Activated T-cell treated with anti-CD3 and anti-CD28 coated beads, Interleukin-2, amount 50 U/mL, for 4 hours (primary cell): ENCODE results near the gene PDGFD. TPM values are rescaled to one million over a fixed set of nuclear protein-coding genes. Genes with fewer than 3 reads are reported as not detected.

ENCODE experiments used
- ATAC-seq, 2 donors: fragments of 200-7000 bp; cut with Tn5 transposase; one replicate each; pipeline ENCODE4 v1.10.0; 2021
- DNase-seq: peaks from one replicate; pipeline ENCODE4 v3.0.0-alpha.2; 2020
- H3K27me3 Mint-ChIP-seq: one replicate; pipeline ENCODE4 v1.8.0; 2021; ENCODE audit warnings: low read depth, mixed read lengths
- H3K36me3 Mint-ChIP-seq: one replicate; pipeline ENCODE4 v1.8.0; 2022; ENCODE audit warnings: mixed read lengths; ENCODE audit not compliant: insufficient read depth
- H3K4me1 Mint-ChIP-seq: one replicate; pipeline ENCODE4 v1.8.0; 2021; ENCODE audit warnings: low read depth, mixed read lengths
- H3K4me3 Mint-ChIP-seq: one replicate; pipeline ENCODE4 v1.8.0; 2021; ENCODE audit warnings: mild to moderate bottlenecking, moderate library complexity, mixed read lengths
- H3K9me3 Mint-ChIP-seq: one replicate; pipeline ENCODE4 v1.8.0; 2021; ENCODE audit warnings: mixed read lengths
- total RNA-seq, 3 donors: library from RNA; stranded (reverse); gene quantifications; one replicate each; pipeline ENCODE4 v1.2.1, GENCODE V29; 2021

The PDGFD gene
- total RNA-seq, 3 donors from 2014 or later: 0.05 to 0.16 (median 0.10) TPM

GRCh38 chr11:103893371-103893770 is 270.6 kb downstream of the PDGFD start:
- Mint-ChIP-seq H3K9me3 (peaks cover 18% of the 10 kb centered on the region), H3K36me3 (no peaks in the 10 kb centered on the region), H3K27me3 (no peaks in the 10 kb centered on the region), H3K4me1 (no peaks in the 10 kb centered on the region), H3K4me3 (no peak overlapping the region)
- DNase-seq (no peak), ATAC-seq (no peak)

DNA sequence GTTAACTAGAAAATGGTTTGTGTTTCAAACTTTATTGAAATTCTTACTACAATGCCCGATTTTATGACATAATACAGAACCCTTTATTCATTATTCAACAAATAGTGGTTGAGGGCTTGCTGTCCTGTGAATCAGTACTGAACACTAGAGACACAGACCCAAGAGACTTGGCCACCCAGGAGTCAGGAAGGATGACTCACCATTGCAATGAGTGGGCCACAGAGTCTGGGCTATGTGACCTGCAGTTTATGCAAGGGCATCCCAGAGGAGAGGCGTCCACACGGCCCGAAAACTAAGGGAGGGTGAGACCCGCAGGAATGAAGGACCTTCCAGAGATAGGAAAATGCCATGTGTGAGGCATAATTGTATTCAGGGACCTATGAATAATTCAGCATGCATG is 271.3 kb downstream of the PDGFD start:
- Mint-ChIP-seq H3K27me3 (no peaks in the 10 kb centered on the region), H3K4me3 (no peak overlapping the region), H3K9me3 (peaks cover 18% of the 10 kb centered on the region), H3K4me1 (no peaks in the 10 kb centered on the region), H3K36me3 (no peaks in the 10 kb centered on the region)
- DNase-seq: no peak
- ATAC-seq: no peak

DNA sequence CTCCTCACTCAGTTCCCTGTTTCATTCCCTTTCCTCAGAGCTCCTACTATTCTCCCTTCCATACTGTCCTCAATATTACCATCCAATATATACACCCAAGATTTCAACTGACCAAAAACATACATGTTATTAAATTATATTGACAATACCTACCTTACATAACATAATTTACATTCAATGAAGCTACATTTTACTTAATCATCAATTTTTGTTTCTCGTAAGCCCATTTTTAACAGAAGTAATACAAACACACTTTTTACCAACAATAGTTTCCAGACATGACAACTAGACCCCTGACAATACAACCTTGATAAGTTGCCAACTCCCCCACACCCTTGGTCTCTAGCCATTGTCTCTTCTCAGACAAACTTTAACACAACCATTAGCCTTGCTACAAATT is 273.3 kb downstream of the PDGFD start:
- no peaks in the 10 kb centered on the region for H3K4me1 Mint-ChIP-seq
- no peaks in the 10 kb centered on the region for H3K27me3 Mint-ChIP-seq
- H3K36me3 Mint-ChIP-seq: no peaks in the 10 kb centered on the region
- ATAC-seq: no peak
- peaks cover 18% of the 10 kb centered on the region for H3K9me3 Mint-ChIP-seq
- H3K4me3 Mint-ChIP-seq: no peak overlapping the region
- no peak for DNase-seq

GRCh38 chr11:103889679-103890078 is 274.3 kb downstream of the PDGFD start:
- Mint-ChIP-seq H3K9me3 (peaks cover 18% of the 10 kb centered on the region), H3K4me3 (no peak overlapping the region), H3K36me3 (no peaks in the 10 kb centered on the region), H3K27me3 (no peaks in the 10 kb centered on the region), H3K4me1 (no peaks in the 10 kb centered on the region)
- DNase-seq (no peak), ATAC-seq (no peak)

DNA sequence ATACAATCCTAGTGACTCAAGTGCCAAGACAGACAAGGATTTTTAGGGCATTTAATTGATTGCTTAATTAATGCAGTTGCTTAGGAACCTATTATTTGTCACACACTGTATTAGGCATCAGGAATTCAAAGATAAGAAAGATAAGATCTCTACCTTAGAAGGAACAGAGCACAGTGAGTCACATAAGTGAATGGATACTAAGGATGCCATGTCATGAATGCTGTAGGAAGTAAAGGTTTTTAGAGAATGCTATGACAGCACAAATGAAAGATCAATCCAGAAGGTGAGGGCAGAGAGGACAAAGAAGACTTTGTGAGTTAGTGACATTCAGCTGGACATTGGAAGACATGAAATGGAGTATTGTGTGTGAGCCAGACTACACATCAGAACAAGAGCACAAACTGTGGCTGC is 275.4 kb downstream of the PDGFD start:
- Mint-ChIP-seq H3K27me3 (no peaks in the 10 kb centered on the region), H3K9me3 (peaks cover 18% of the 10 kb centered on the region), H3K36me3 (no peaks in the 10 kb centered on the region), H3K4me1 (no peaks in the 10 kb centered on the region), H3K4me3 (no peak overlapping the region)
- no peak for DNase-seq
- ATAC-seq: no peak

DNA sequence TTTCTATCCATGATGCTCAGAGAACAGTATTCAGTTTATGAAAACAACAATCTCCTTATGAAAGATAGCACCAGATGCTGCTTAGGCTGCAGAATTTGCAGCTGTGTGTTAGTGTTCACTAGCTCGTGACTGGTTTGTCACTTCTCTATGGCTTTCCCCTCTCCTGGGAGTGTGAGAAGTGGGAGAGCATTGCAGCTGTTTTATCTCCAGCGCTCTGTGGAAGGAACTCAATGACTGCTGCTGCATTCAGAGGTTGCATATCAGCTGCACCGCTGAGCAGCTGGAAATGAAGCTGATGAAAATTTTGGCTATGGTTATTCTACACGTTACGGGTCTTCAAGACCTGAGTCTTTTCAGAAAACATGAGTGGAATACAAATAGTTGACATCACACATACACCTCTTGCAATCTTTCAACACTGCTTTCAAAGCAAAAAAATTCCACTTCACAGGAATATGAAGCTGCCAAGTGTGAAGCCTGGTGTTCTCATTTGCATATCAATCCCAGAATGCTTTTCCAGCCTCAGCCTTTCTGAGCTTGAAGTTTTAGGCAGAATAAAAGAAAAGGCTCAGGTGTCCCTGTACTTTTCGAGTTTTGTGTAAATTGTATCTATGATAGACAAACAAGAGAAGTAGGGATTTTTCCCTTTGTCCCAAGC is 276.8 kb downstream of the PDGFD start:
- no peaks in the 10 kb centered on the region for H3K36me3 Mint-ChIP-seq
- H3K9me3 Mint-ChIP-seq: peaks cover 14% of the 10 kb centered on the region
- no peaks in the 10 kb centered on the region for H3K4me1 Mint-ChIP-seq
- ATAC-seq (no peak), DNase-seq (no peak)
- no peaks in the 10 kb centered on the region for H3K27me3 Mint-ChIP-seq
- H3K4me3 Mint-ChIP-seq: no peak overlapping the region

DNA sequence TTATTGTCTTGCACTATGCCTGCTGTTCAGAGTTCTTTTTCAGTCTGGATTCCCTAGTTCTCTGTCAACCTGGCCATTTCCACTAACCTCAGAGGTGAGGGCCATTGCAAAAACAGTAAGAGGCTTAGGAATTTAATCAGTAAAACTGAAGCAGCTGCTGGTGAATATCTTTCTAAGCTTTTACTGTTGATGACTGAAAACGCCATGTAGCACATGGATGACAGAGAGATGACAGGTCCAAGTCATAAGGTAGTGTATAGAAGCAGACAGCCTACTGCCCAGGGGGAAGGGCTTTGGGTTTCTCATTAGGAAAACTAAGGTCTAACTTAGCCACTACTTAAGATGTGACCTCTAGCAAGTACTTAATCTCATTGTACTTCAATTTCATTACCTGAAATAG is 280.1 kb downstream of the PDGFD start:
- H3K4me3 Mint-ChIP-seq: no peak overlapping the region
- no peaks in the 10 kb centered on the region for H3K4me1 Mint-ChIP-seq
- no peaks in the 10 kb centered on the region for H3K9me3 Mint-ChIP-seq
- DNase-seq (no peak), ATAC-seq (no peak)
- H3K36me3 Mint-ChIP-seq: no peaks in the 10 kb centered on the region
- H3K27me3 Mint-ChIP-seq: no peaks in the 10 kb centered on the region

GRCh38 chr11:103883291-103883690 is 280.7 kb downstream of the PDGFD start:
- H3K36me3 Mint-ChIP-seq: no peaks in the 10 kb centered on the region
- H3K4me3 Mint-ChIP-seq: no peak overlapping the region
- H3K27me3 Mint-ChIP-seq: no peaks in the 10 kb centered on the region
- ATAC-seq (no peak), DNase-seq (no peak)
- H3K4me1 Mint-ChIP-seq: no peaks in the 10 kb centered on the region
- no peaks in the 10 kb centered on the region for H3K9me3 Mint-ChIP-seq

DNA sequence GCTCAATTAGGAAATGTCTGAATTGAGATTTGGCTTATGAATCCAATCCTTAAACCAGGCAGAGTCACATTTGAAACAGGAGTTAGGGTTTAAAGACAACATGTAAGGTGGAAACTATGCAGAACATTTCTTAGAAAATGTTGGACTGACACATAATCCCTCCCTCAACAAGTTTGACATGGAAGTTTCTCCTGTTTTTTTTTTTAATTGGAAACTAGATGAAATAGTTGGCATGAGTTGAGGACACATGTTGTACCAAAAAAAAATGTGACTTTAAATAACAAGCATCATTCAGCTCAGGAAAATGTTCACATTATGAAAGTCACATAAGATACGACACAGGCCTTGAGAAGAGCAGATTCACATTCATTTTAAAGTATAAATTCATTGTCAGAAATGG is 282.4 kb downstream of the PDGFD start:
- no peak for ATAC-seq
- Mint-ChIP-seq H3K9me3 (no peaks in the 10 kb centered on the region), H3K4me1 (no peaks in the 10 kb centered on the region), H3K27me3 (no peaks in the 10 kb centered on the region), H3K36me3 (no peaks in the 10 kb centered on the region), H3K4me3 (no peak overlapping the region)
- no peak for DNase-seq

DNA sequence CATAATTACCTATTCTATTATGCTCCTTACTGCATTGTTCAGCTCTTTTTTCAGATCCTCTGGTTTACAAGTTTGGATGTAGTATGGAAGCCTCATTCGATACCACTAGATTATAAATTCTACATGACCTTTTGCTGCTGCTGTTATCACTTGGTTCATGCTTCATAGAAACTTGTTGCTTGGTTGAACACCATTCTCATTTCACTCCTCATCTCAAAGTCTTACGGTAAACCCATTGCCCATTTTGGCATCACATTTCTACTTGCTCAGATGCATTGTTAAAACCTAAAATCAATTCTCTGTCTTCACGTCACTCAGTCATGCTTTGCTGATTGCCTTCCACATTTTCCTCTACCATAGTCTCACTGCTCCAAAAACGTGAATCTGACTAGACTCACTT is 283.0 kb downstream of the PDGFD start:
- Mint-ChIP-seq H3K4me3 (no peak overlapping the region), H3K36me3 (no peaks in the 10 kb centered on the region), H3K4me1 (no peaks in the 10 kb centered on the region), H3K9me3 (no peaks in the 10 kb centered on the region), H3K27me3 (no peaks in the 10 kb centered on the region)
- DNase-seq: no peak
- no peak for ATAC-seq

GRCh38 chr11:103878646-103879045 is 285.3 kb downstream of the PDGFD start:
- no peaks in the 10 kb centered on the region for H3K36me3 Mint-ChIP-seq
- H3K27me3 Mint-ChIP-seq: no peaks in the 10 kb centered on the region
- H3K4me3 Mint-ChIP-seq: no peak overlapping the region
- H3K4me1 Mint-ChIP-seq: no peaks in the 10 kb centered on the region
- DNase-seq (no peak), ATAC-seq (no peak)
- H3K9me3 Mint-ChIP-seq: no peaks in the 10 kb centered on the region

- Mint-ChIP-seq H3K4me3 (no peak overlapping the region), H3K4me1 (no peaks in the 10 kb centered on the region)
Observed at GRCh38 chr11:103877221-103877620, 286.7 kb downstream of the PDGFD start.

DNA sequence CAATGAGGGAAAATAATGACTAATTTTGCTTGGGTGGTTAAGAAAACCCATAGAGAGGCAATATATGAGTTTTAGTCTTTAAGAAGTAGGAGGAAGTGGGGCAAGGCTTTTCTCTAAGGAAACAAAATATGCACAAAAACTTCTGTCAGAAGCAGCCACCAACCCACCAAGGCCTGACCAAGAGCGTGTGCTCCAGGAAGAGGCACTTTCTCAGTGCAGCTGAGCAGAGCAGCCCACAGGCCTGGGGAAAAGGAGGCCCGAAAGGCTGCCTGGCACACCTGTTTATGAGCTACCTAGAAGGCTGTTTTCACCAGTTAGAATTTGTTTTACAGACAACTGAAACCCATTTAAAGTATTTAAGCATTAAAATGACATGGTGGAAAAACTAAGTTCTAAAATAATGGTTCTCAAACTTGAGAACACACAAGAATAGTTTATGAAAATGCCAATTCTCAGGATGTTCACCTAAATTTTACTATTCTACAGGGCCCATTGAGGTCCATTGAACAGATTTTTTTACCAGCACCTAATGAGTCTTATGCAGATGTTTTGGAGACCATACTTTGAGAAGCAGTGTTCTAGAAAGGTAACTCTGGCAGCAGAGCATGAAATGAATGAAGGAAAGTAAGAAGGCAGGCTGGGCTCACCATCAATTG is 288.0 kb downstream of the PDGFD start:
- H3K9me3 Mint-ChIP-seq: no peaks in the 10 kb centered on the region
- DNase-seq (no peak), ATAC-seq (no peak)
- no peak overlapping the region for H3K4me3 Mint-ChIP-seq
- no peaks in the 10 kb centered on the region for H3K36me3 Mint-ChIP-seq
- H3K27me3 Mint-ChIP-seq: no peaks in the 10 kb centered on the region
- H3K4me1 Mint-ChIP-seq: no peaks in the 10 kb centered on the region

More at GRCh38 chr11:103877221-103877620, 286.7 kb downstream of the PDGFD start:
- Mint-ChIP-seq H3K9me3 (no peaks in the 10 kb centered on the region), H3K27me3 (no peaks in the 10 kb centered on the region), H3K36me3 (no peaks in the 10 kb centered on the region)
- ATAC-seq: no peak
- DNase-seq: no peak

- DNase-seq: no peak
- Mint-ChIP-seq H3K4me3 (no peak overlapping the region), H3K4me1 (no peaks in the 10 kb centered on the region), H3K36me3 (no peaks in the 10 kb centered on the region), H3K27me3 (no peaks in the 10 kb centered on the region), H3K9me3 (no peaks in the 10 kb centered on the region)
- no peak for ATAC-seq
Observed at GRCh38 chr11:103872748-103873147, 291.2 kb downstream of the PDGFD start.

GRCh38 chr11:103871923-103872551 is 291.9 kb downstream of the PDGFD start:
- Mint-ChIP-seq H3K9me3 (no peaks in the 10 kb centered on the region), H3K36me3 (no peaks in the 10 kb centered on the region), H3K4me1 (no peaks in the 10 kb centered on the region), H3K27me3 (no peaks in the 10 kb centered on the region), H3K4me3 (no peak overlapping the region)
- ATAC-seq (no peak), DNase-seq (no peak)
